GM23248 (cell line): ENCODE measurements around the gene NRDC.

Source experiments
- EZH2 ChIP-seq: fragments of 200-600 bp; sonication (generic); IDR thresholded peaks from 2 replicates; pipeline ENCODE4 v1.6.1; 2018; ENCODE audit warnings: antibody characterized with exemption, mild to moderate bottlenecking; ENCODE audit not compliant: insufficient read depth, poor library complexity, severe bottlenecking
- EZH2phosphoT487 ChIP-seq: fragments of 200-600 bp; sonication (generic); IDR thresholded peaks from 2 replicates; pipeline ENCODE4 v1.6.1; 2018; ENCODE audit warnings: antibody characterized with exemption, moderate library complexity, mild to moderate bottlenecking, low read depth; ENCODE audit not compliant: insufficient read depth

GRCh38 chr1:51915951-51916350 is 37.4 kb upstream of the NRDC start:
- TF ChIP-seq EZH2phosphoT487 (no peak), EZH2 (no peak)
